GM19025 (cell line): ENCODE measurements around the gene RPP25L.
"Not testable (repeated sequence)": the region's sequence is repeated elsewhere in the genome, so short reads cannot be mapped to it uniquely, and the experiment has no call there.

Experiments
- ATAC-seq: cut with Tn5 transposase; IDR thresholded peaks from one replicate; pipeline ENCODE4 v1.9.1; 2021; ENCODE audit warnings: mild to moderate bottlenecking, low read depth, moderate library complexity; ENCODE audit not compliant: unreplicated experiment

Gene RPP25L

GRCh38 chr9:34611811-34612787, at the start of gene RPP25L:
Gene RPP25L, minus strand, starts transcription at chr9:34612097. Its CDS starts 801 bp downstream, at chr9:34611296.
- peak; percentile 92 for ATAC-seq

- no peak for ATAC-seq
Observed at GRCh38 chr9:34659592-34660253, 47.8 kb upstream of the RPP25L start.

DNA sequence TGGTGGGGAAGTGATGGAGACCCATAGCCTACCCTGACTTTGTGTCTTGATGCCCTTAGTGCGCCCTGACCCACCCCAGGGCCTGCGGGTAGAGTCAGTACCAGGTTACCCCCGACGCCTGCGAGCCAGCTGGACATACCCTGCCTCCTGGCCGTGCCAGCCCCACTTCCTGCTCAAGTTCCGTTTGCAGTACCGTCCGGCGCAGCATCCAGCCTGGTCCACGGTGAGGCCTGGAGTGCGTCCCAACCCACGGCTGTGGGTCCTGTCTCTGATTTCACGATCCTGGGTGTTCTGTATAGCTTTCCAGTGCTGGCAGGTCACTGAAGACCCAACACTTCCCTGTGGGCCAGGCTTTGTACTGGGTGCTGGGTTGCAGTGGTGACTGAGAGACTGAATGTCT, 46.6 kb upstream of the RPP25L start:
- no peak for ATAC-seq

- ATAC-seq, result no peak
Observed at GRCh38 chr9:34656992-34657391, 45.1 kb upstream of the RPP25L start.

GRCh38 chr9:34655394-34655793, 43.5 kb upstream of the RPP25L start:
- no peak for ATAC-seq

DNA sequence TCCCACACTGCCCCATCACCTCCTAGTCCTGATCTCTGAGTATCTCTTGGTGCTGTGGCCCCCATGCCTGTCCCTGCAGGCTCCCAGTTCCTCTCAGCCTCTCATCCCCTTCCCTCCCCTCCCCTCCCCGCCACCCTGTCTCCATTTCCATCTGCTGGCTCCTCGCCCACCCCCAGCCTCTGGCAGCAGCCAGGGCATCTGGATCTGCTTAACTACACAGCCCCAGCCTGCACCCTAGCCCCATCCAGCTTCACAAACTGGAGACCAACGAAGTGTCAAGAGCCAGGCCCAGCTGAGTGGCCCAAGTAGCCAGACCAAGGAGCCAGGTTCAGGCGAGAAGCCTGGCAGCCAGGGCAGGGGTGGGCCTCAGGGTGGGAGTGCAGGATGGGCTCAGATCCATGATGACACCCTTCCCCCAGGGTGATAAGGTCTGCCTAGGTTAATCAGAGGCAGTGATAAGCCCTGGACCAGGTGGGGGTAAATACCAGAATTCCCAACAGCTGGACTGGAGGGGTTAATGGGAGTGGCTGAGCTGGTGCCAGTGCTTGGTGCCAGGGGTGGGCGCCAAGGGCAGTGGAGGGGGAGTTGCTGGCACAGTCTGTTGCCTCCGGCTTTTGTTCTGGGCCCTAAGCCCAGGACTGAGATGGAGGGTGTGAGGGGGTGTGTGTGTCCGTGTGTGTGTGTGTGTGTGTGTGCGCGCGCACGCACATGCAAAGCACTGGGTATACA, 42.6 kb upstream of the RPP25L start:
- ATAC-seq, result no peak

GRCh38 chr9:34653151-34654072, 41.5 kb upstream of the RPP25L start:
- ATAC-seq, result no peak

DNA sequence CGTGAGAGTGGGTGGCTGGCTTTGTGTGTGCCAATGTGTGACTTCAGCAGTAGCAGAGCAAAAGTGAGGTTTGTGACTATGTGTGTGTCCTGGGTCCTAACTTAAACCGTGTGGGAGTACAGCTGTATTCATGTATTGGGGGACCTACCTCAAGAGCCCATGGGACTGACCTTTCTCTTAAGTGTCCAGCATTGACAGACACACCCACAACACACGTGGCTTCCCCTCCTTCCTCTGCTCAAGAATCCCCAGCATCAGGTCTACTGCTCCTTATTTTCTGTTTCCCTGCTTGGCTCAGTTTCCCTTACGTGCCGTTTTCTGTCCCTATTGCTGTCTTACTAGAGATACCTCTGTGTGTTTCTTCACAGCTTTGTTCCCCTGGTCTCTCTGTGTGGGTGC, 40.7 kb upstream of the RPP25L start:
- no peak for ATAC-seq

DNA sequence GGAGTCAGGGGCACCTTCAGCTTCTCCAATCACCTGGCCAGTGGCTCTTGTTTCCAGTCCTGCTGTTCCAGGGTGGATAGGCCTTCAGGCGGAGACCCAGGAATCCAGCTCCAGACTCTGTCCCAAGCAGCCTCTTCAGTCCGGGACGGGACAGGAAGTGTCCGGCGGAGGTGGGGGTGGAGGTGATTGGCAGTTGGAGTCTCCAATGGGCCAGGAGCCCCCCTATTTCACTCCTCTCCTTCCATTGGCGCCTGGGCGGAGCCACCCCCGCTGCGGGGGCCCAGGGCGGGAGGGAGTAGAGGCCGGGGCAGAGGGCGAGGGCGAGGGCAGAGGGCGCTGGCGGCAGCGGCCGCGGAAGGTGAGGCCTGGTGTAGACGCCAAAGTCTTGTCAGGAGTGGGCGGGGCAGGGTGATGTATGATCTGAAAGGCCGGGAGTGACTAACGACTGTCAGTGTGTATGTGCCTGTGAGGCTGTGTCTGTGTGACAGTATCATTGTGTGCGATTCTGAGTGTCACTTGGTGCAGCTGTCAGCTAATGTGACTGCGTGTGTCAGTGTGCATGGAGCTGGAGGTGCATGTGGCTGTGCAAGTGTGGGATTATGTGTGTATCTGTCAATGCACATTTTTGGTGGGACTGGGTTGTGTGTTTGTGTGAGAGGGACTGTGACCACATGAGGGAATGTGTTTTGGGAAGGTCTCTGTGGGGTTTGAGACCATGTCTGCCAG, 40.1 kb upstream of the RPP25L start, which contains the start of gene IL11RA:
Gene IL11RA (plus strand): TSS at position 310 of the 726 bp plus-strand sequence. CDS start 3,033 bp downstream, outside the sequence.
- ATAC-seq, result no peak

DNA sequence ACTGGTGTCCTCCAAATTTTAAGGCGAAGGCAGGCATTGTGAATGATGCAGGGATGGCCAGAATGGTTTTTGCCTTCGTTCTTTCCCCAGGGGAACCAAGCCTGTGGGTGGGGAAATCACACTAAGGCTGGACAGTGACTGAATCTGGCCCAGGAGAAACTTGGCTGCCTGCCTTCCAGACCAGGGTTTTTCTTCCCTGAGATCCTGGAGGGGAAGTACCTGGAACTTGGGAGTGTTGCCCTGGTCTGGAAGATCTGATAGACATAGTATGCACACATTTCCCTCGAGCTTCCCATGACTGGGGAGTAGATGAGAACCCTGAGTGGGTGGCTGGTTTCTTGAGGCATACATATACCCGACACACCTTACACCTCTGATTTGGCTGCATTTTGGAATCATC, 39.4 kb upstream of the RPP25L start:
- no peak for ATAC-seq

- no peak for ATAC-seq
Observed at GRCh38 chr9:34650816-34651215, 38.9 kb upstream of the RPP25L start.

GRCh38 chr9:34648673-34649072, 36.8 kb upstream of the RPP25L start:
- ATAC-seq, result no peak

DNA sequence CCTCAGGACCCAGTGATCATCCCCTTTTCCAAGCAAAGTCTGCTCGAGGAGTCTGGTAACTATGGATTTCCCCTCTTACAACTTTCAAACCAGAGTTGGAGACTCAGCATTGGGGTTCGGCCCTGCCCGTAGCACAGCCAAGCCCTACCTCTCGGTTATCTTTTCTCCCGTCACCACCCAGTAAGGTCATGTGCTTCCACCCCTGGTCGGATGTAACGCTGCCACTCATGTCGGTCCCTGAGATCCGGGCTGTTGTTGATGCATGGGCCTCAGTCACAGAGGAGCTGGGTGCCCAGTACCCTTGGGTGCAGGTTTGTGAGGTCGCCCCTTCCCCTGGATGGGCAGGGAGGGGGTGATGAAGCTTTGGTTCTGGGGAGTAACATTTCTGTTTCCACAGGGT, 35.8 kb upstream of the RPP25L start:
- no peak for ATAC-seq

DNA sequence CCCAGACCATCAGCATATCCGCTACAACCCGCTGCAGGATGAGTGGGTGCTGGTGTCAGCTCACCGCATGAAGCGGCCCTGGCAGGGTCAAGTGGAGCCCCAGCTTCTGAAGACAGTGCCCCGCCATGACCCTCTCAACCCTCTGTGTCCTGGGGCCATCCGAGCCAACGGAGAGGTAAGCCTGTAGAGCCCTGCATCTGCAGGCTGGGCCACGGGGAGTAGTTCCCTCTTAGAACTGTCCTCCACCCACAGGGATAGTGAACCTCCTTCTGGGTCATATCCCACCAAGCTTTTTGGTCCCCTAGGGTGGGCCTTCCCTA, 35.1 kb upstream of the RPP25L start:
- no peak for ATAC-seq

DNA sequence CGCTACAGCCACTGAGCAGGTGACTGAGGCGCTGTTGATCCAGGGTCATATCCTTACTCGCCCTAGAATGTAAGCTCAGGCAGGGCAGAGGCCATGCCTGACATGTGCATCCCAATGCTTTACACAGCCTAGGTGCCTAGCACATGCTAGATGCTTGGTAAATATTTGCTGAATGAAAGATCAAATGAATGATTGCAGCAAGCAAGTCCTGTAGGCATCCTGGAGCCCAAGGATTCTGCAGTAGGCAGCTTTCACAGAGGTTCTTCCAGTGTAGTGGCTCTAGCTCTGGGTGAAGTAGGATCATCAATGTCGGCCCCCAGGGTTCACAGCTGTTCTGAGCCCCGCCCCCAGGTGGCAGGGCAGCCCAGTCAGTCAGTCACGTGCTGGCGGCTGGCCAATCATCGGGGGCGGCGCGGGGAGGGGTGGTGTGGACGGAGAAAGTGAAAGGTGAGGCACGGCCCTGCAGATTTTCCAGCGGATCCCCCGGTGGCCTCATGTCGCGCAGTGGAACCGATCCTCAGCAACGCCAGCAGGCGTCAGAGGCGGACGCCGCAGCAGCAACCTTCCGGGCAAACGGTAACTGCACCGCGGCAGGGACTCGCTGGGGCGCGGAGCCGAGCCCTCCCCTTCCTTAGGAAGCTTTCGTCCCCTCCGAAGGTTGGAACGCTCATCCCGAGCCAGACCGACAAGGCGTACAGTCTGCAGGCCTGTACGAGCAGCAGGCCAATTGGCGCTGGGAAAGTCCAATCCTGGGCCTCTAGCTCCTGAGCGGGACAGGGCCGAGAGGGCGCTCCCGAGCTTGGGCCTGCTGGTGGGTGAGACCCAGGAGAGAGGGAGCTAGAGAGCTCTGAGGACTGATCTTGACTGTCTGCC, 34.5 kb upstream of the RPP25L start, which contains the start of gene GALT:
Gene GALT (plus strand): TSS at position 465 of the 873 bp plus-strand sequence. CDS start 30 bp downstream, at position 495.
- peak; percentile 86 for ATAC-seq

DNA sequence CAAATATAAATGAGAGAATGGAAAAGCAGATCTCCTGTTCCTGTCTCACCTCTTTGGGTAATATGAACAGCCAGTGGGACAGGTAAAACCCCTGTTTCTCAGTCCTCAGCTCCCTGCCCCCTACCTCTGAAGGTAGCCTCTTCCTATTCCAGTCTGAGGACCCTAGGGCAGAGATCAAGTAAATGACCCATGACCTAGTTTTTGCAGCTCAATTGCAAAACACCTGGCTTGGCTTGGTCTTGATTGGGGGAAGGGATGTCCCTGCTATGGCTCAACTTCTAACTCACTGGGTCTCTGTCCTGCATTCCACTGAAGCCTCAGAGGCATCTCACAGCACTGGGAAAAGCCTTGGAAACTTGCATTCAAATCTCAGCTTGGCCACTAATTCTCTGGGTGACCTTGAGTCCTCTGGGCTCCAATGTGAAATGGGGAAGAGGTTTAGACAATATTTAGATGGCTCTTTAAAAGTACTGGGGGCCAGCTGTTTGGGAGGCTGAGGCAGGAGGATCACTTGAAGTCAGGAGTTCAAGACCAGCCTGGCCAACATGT, 32.9 kb upstream of the RPP25L start:
- no peak for ATAC-seq

- no peak for ATAC-seq
Observed at GRCh38 chr9:34642679-34643078, 30.8 kb upstream of the RPP25L start.

DNA sequence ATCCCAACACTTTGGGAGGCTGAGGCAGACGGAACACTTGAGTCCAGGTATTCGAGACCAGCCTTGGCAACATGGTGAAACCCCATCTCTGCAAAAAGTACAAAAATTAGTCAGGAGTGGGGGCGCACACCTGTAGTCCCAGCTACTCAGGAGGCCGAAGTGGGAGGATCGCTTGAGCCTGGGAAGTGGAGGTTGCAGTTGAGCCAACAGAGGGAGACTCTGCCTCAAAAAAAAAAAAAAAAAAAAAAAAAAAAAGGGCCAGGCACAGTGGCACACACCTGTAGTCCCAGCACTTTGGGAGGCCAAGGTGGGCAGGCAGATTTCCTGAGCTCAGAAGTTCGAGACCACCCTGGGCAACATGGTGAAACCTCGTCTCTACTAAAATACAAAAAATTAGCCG, 27.4 kb upstream of the RPP25L start:
- not testable (repeated sequence) for ATAC-seq
